T-cell (primary cell): ENCODE measurements around the gene UPP2. TPM values are rescaled to one million over a fixed set of nuclear protein-coding genes. Genes with fewer than 3 reads are reported as not detected.

Experiments used
- ATAC-seq, 4 experiments: fragments of 200-7000 bp in 3 of 4; fragments of 150-1000 bp in 1 of 4; cut with Tn5 transposase; replicated peaks in 1 of 4; 1 replicate in 3 of 4; 2 replicates in 1 of 4; pipeline ENCODE4 v1.10.0; 2021; ENCODE audit warnings: moderate library complexity in 3 of 4, mild to moderate bottlenecking in 2 of 4, moderate number of reproducible peaks in 1 of 4
- CTCF ChIA-PET, 2 donors: fragments of 300-600 bp; sonication (Branson Sonifier 250); formaldehyde crosslinking; loops; one replicate each; lab custom pipeline; 2022; ENCODE audit warnings: antibody characterized with exemption in 2 of 2; lab: Charles Lee
- POLR2A ChIA-PET, 2 donors: fragments of 300-600 bp; sonication (Branson Sonifier 250); formaldehyde crosslinking; loops; one replicate each; lab custom pipeline; 2022; ENCODE audit warnings: antibody characterized with exemption in 2 of 2; lab: Charles Lee
- DNase-seq, 35 experiments: peaks; one replicate each; pipeline versions ENCODE4 v3.0.0 to v3.0.0-alpha.2; 2013 to 2023
- H3K27ac ChIP-seq: one replicate; pipeline ENCODE4 v1.5.1; 2013; ENCODE audit warnings: low read length
- H3K27me3 ChIP-seq, 2 experiments: replicated peaks in 1 of 2; 1 replicate in 1 of 2; 2 replicates in 1 of 2; pipeline versions ENCODE4 v1.6.1 to v1.7.0; 2013; ENCODE audit warnings: low read length in 1 of 2, mixed read lengths in 1 of 2; ENCODE audit not compliant: control insufficient read depth in 2 of 2, insufficient read depth in 2 of 2; ENCODE audit errors: extremely low read depth in 1 of 2
- H3K36me3 ChIP-seq, 2 donors: 1 replicate in 1 of 2; 2 replicates in 1 of 2; pipeline versions ENCODE4 v1.6.1 to v1.7.0; 2013; ENCODE audit warnings: low read length in 1 of 2; ENCODE audit not compliant: control insufficient read depth in 2 of 2, insufficient read depth in 1 of 2; ENCODE audit errors: extremely low read depth in 1 of 2
- H3K4me1 ChIP-seq, 2 experiments: 1 replicate in 1 of 2; 2 replicates in 1 of 2; pipeline versions ENCODE4 v1.6.1 to v1.7.0; 2013; ENCODE audit warnings: low read length in 2 of 2, mixed read lengths in 1 of 2; ENCODE audit not compliant: insufficient read depth in 2 of 2, control insufficient read depth in 1 of 2; ENCODE audit errors: extremely low read depth in 1 of 2
- H3K4me3 ChIP-seq, 2 donors: 1 replicate in 1 of 2; 2 replicates in 1 of 2; pipeline versions ENCODE4 v1.5.1 to v1.7.0; 2013; ENCODE audit warnings: mild to moderate bottlenecking in 2 of 2, low read length in 1 of 2, moderate library complexity in 1 of 2; ENCODE audit not compliant: control insufficient read depth in 1 of 2; ENCODE audit errors: extremely low read depth in 1 of 2
- H3K9me3 ChIP-seq: 2 replicates; pipeline ENCODE4 v1.7.0; 2013
- H3K27ac Mint-ChIP-seq, 2 donors: one replicate each; pipeline ENCODE4 v1.8.0; 2020 to 2021; ENCODE audit warnings: mild to moderate bottlenecking in 2 of 2, mixed read lengths in 2 of 2
- H3K27me3 Mint-ChIP-seq, 2 donors: one replicate each; pipeline ENCODE4 v1.8.0; 2021 to 2022; ENCODE audit warnings: mixed read lengths in 2 of 2
- H3K36me3 Mint-ChIP-seq: one replicate; pipeline ENCODE4 v1.8.0; 2021; ENCODE audit warnings: mixed read lengths
- H3K4me1 Mint-ChIP-seq, 3 donors: one replicate each; pipeline ENCODE4 v1.8.0; 2020 to 2022; ENCODE audit warnings: mixed read lengths in 3 of 3, mild to moderate bottlenecking in 1 of 3
- H3K4me3 Mint-ChIP-seq, 3 donors: one replicate each; pipeline ENCODE4 v1.8.0; 2020 to 2022; ENCODE audit warnings: mild to moderate bottlenecking in 3 of 3, mixed read lengths in 3 of 3, moderate library complexity in 3 of 3
- H3K9me3 Mint-ChIP-seq, 3 donors: one replicate each; pipeline ENCODE4 v1.8.0; 2020 to 2022; ENCODE audit warnings: mixed read lengths in 3 of 3
- WGBS: methylation state at CpG from one replicate; pipeline ENCODE4 v1.1.5; 2013; ENCODE audit warnings: missing lambda C conversion rate; ENCODE audit not compliant: insufficient coverage; 5-methylcytosine and 5-hydroxymethylcytosine counted together
- total RNA-seq, 35 experiments: library from RNA in 6 of 35; stranded (reverse) in 6 of 35; fragments of 120-200 nt in 1 of 35; gene quantifications; one replicate each; pipeline versions ENCODE4 v1.2.1 to v1.2.4 and lab custom pipeline; 2013 to 2026

The UPP2 gene
- total RNA-seq, 5 donors from 2014 or later (not counting 1 experiment from before 2014, with no cell fraction given) = not detected

DNA sequence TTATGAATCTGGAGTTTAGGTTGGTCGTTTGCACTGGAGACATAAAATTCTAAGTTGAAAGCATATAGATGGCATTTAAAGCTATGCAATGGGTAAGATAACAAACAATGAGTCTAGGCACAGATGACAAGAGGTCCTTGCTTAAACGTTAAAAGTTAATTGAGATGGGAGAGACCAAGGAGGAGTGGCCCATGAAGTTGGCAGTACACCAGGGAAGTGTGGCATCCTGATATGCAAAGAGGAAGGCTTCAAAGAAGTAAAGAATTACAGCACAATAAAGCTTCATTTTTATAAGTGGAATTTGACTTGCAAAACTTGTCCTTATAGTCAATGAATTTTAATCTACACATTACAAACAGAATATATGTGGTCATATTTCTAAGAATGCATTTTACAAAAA lies 23.2 kb downstream of the UPP2 start:
- no peaks in the 10 kb centered on the region for H3K36me3 ChIP-seq
- CTCF ChIA-PET = interaction anchor here in 1 of 2 donors (0.5 kb wide), 1 partner anchor 903 kb away, joined by 5 read pairs; no protein-coding TSS in a partner anchor
- H3K4me3 ChIP-seq = no peak overlapping the region
- POLR2A ChIA-PET = no interaction called here
- no peak overlapping the region for H3K4me3 Mint-ChIP-seq
- H3K36me3 Mint-ChIP-seq = no peaks in the 10 kb centered on the region
- no peaks in the 10 kb centered on the region for H3K27me3 Mint-ChIP-seq
- no peaks in the 10 kb centered on the region for H3K4me1 Mint-ChIP-seq
- DNase-seq (no peak), ATAC-seq (no peak)
- no peaks in the 10 kb centered on the region for H3K4me1 ChIP-seq
- H3K27ac ChIP-seq = no peak overlapping the region
- no peaks in the 10 kb centered on the region for H3K9me3 ChIP-seq
- 61% methylated on average over 2 of the region's 2 CpGs for WGBS
- no peak overlapping the region for H3K27ac Mint-ChIP-seq
- peaks cover 0 to 8% of the 10 kb centered on the region in 2 experiments for H3K27me3 ChIP-seq
- H3K9me3 Mint-ChIP-seq = no peaks in the 10 kb centered on the region

GRCh38 chr2:158125756-158126498 lies 24.3 kb downstream of the UPP2 start:
- no peaks in the 10 kb centered on the region for H3K9me3 Mint-ChIP-seq
- DNase-seq = no peak
- H3K36me3 ChIP-seq = no peaks in the 10 kb centered on the region
- no peaks in the 10 kb centered on the region for H3K36me3 Mint-ChIP-seq
- WGBS = 60% methylated on average over 1 of the region's 5 CpGs
- H3K4me1 Mint-ChIP-seq = peaks cover 0 to 2% (median 0%) of the 10 kb centered on the region in 3 donors
- no peak overlapping the region for H3K4me3 Mint-ChIP-seq
- no peak for ATAC-seq
- H3K27ac Mint-ChIP-seq = peak overlapping the region in 1 of 2 donors; percentile 10
- H3K9me3 ChIP-seq = no peaks in the 10 kb centered on the region
- no peak overlapping the region for H3K27ac ChIP-seq
- H3K4me3 ChIP-seq = no peak overlapping the region
- POLR2A ChIA-PET = no interaction called here
- no peaks in the 10 kb centered on the region for H3K27me3 Mint-ChIP-seq
- no peaks in the 10 kb centered on the region for H3K4me1 ChIP-seq
- CTCF ChIA-PET = interaction anchor here in 1 of 2 donors (0.5 kb wide), 1 partner anchor 902 kb away, joined by 5 read pairs; no protein-coding TSS in a partner anchor
- H3K27me3 ChIP-seq = peaks cover 0 to 8% of the 10 kb centered on the region in 2 experiments

DNA sequence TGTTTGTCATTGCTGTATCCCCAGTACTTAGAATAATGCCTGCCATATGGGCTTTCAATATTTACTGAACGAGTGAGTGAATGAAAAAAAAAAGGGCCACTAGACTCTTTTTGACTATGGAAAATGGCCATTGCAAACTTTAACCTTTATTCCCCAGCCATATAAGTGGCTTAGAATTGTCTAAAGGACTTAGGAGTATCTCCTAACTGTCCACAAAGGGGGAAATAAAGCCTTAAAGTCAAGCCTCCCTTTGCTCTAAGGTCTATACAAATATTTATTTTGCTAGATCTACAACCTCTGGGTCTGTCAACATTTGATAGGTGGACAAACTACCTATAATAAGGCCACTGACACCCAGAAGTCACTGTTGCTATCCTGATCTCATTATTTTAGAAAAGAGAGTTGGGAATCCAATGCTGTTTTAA lies 25.7 kb downstream of the UPP2 start:
- ATAC-seq (no peak), DNase-seq (no peak)
- no peak overlapping the region for H3K4me3 ChIP-seq
- no peak overlapping the region for H3K27ac Mint-ChIP-seq
- H3K9me3 ChIP-seq = no peaks in the 10 kb centered on the region
- no peaks in the 10 kb centered on the region for H3K36me3 Mint-ChIP-seq
- peaks cover 0 to 8% of the 10 kb centered on the region in 2 experiments for H3K27me3 ChIP-seq
- POLR2A ChIA-PET = no interaction called here
- CTCF ChIA-PET = no interaction called here
- no peaks in the 10 kb centered on the region for H3K4me1 ChIP-seq
- H3K4me1 Mint-ChIP-seq = peaks cover 0 to 2% (median 0%) of the 10 kb centered on the region in 3 donors
- no peak overlapping the region for H3K27ac ChIP-seq
- H3K27me3 Mint-ChIP-seq = peaks cover 0 to 3% of the 10 kb centered on the region in 2 donors
- no CpG with 5 or more reads among the region's 1 CpG for WGBS
- no peaks in the 10 kb centered on the region for H3K36me3 ChIP-seq
- H3K9me3 Mint-ChIP-seq = no peaks in the 10 kb centered on the region
- H3K4me3 Mint-ChIP-seq = no peak overlapping the region

DNA sequence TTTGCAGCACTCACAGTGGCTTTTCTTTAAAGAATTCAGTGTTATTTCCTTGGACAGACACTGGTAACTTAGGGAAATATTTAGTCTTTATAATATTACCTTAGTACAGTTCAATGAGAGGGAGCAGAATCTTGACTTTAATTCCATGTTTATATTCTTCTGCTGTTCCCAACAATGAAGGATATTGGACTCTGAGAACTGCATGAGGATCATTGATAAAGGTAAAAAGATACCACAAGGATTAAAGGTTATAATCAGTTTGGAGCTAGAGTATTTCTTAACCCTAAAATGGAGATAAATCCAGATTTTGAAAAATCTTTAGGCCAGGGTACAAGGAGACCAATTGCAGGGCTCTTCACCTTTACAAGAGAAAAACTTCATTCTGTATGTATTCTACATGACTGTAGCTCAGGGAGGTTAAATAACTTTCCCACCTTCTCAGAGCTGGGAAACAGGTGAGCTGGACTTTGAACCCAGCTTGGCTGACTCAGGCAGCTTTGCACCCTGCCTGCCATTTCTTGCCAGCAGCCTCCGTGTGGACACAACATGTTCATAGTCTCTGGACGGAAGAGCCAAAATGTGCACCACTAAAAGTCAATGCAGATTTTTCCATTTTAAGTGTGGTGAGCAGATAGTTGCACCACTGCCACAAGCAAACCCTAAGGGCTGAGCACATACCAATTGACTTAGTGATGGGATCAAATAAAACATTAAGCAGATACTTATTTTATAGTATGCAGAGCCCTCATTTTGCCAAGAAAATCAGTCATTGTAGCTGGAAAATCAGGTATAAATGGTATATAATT lies 26.7 kb downstream of the UPP2 start:
- DNase-seq (no peak), ATAC-seq (no peak)
- no peak overlapping the region for H3K27ac ChIP-seq
- WGBS = no CpG with 5 or more reads among the region's 2 CpGs
- Mint-ChIP-seq H3K27ac (no peak overlapping the region), H3K9me3 (no peaks in the 10 kb centered on the region), H3K4me1 (peaks cover 0 to 2% (median 0%) of the 10 kb centered on the region in 3 donors), H3K36me3 (no peaks in the 10 kb centered on the region), H3K4me3 (no peak overlapping the region), H3K27me3 (peaks cover 0 to 3% of the 10 kb centered on the region in 2 donors)
- H3K4me3 ChIP-seq = no peak overlapping the region
- H3K36me3 ChIP-seq = no peaks in the 10 kb centered on the region
- ChIA-PET POLR2A (no interaction called here), CTCF (no interaction called here)
- H3K4me1 ChIP-seq = no peaks in the 10 kb centered on the region
- H3K9me3 ChIP-seq = no peaks in the 10 kb centered on the region
- H3K27me3 ChIP-seq = peaks cover 0 to 3% of the 10 kb centered on the region in 2 experiments

GRCh38 chr2:158129037-158129436 lies 27.4 kb downstream of the UPP2 start:
- Mint-ChIP-seq H3K9me3 (no peaks in the 10 kb centered on the region), H3K27ac (no peak overlapping the region), H3K36me3 (no peaks in the 10 kb centered on the region), H3K4me3 (no peak overlapping the region), H3K4me1 (peaks cover 0 to 2% (median 0%) of the 10 kb centered on the region in 3 donors), H3K27me3 (peaks cover 0 to 5% of the 10 kb centered on the region in 2 donors)
- Histone ChIP-seq H3K27ac (no peak overlapping the region), H3K4me1 (no peaks in the 10 kb centered on the region), H3K36me3 (no peaks in the 10 kb centered on the region), H3K4me3 (no peak overlapping the region), H3K9me3 (no peaks in the 10 kb centered on the region), H3K27me3 (peaks cover 0 to 2% of the 10 kb centered on the region in 2 experiments)
- ATAC-seq (no peak), DNase-seq (no peak)
- CTCF ChIA-PET = no interaction called here
- WGBS = 84% methylated on average over 4 of the region's 5 CpGs
- POLR2A ChIA-PET = no interaction called here

DNA sequence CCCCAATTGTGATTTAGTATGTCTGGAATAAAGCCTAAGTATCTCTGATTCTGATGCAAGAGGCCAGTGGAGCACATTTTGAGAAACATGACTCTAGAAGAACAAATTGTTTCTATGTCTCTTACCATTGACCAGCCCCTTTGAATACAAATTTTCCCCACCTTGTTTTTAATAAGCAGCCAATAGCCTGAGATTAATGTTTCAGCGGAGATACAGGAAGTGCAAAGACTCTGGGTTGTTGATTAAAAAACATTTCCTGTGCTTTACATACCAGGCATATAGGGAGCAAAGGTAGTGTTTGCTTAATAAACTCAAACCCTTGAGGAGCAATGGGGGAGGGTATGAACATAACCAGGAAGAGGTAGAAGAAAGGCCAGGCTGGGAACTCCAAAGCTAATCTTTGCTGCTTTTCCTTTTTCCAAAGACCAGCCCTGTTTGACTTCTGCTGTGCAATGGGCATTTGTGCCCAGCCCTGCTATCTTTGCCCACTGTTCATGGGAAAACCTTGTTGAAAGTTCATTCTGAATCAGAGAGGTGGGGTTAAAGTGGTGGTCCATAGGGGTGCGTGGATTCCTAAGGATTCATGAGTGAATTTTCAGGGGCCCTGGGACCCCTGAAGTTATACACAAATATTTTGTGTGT lies 29.3 kb downstream of the UPP2 start:
- ATAC-seq (no peak), DNase-seq (no peak)
- no peak overlapping the region for H3K4me3 ChIP-seq
- H3K4me1 ChIP-seq = no peaks in the 10 kb centered on the region
- no peaks in the 10 kb centered on the region for H3K36me3 ChIP-seq
- H3K9me3 Mint-ChIP-seq = no peaks in the 10 kb centered on the region
- 83% methylated on average over 1 of the region's 2 CpGs for WGBS
- H3K9me3 ChIP-seq = no peaks in the 10 kb centered on the region
- H3K4me1 Mint-ChIP-seq = peaks cover 0 to 2% (median 0%) of the 10 kb centered on the region in 3 donors
- H3K27ac Mint-ChIP-seq = no peak overlapping the region
- H3K36me3 Mint-ChIP-seq = no peaks in the 10 kb centered on the region
- H3K27me3 Mint-ChIP-seq = peaks cover 0 to 5% of the 10 kb centered on the region in 2 donors
- CTCF ChIA-PET = no interaction called here
- H3K27me3 ChIP-seq = peaks cover 0 to 2% of the 10 kb centered on the region in 2 experiments
- POLR2A ChIA-PET = no interaction called here
- no peak overlapping the region for H3K27ac ChIP-seq
- H3K4me3 Mint-ChIP-seq = no peak overlapping the region
